ENCODE results near the gene SCG3. TPM values are rescaled to one million over a fixed set of nuclear protein-coding genes. Genes with fewer than 3 reads are reported as not detected.

Gene SCG3
- polyA plus RNA-seq, 1 donor from 2014 or later = 68.7 TPM

GRCh38 chr15:51759557-51760070, 78.3 kb downstream of the SCG3 start:
- Histone ChIP-seq H3K9me2 (ENCODE audit: insufficient read depth, low read length) (no peaks in the 10 kb centered on the region), H3K27ac (ENCODE audit: low read length) (no peak overlapping the region), H3K9ac (ENCODE audit: low read length) (no peak overlapping the region), H3K4me3 (ENCODE audit: low read length) (no peak overlapping the region), H3K79me2 (replicated peaks; ENCODE audit: insufficient read depth, low read length) (peaks cover 9% of the 10 kb centered on the region), H3K9me3 (ENCODE audit: low read length) (no peaks in the 10 kb centered on the region), H3K36me3 (ENCODE audit: insufficient read depth, low read length) (peaks cover 3% of the 10 kb centered on the region), H3K4me2 (ENCODE audit: low read length) (no peak overlapping the region), H3K27me3 (ENCODE audit: insufficient read depth, low read depth, low read length) (no peaks in the 10 kb centered on the region), H4K20me1 (ENCODE audit: insufficient read depth) (no peaks in the 10 kb centered on the region), H2AFZ (ENCODE audit: low read depth, low read length) (no peak overlapping the region), H3F3A (ENCODE audit: insufficient read depth, low read length, poor library complexity, severe bottlenecking) (no peaks in the 10 kb centered on the region)
- TF ChIP-seq MXI1 (conservative IDR thresholded peaks at IDR 0.05; ENCODE audit: poor library complexity, severe bottlenecking) = no peak
- no peak for TF ChIP-seq RAD21 (conservative IDR thresholded peaks at IDR 0.05)

- no peak overlapping the region for H3K27ac ChIP-seq (ENCODE audit: low read length)
Observed at GRCh38 chr15:51760805-51761204, 79.5 kb downstream of the SCG3 start.

More at GRCh38 chr15:51760805-51761204, 79.5 kb downstream of the SCG3 start:
- Histone ChIP-seq H3K36me3 (ENCODE audit: insufficient read depth, low read length) (peaks cover 3% of the 10 kb centered on the region), H3K79me2 (replicated peaks; ENCODE audit: insufficient read depth, low read length) (peaks cover 5% of the 10 kb centered on the region), H3K4me2 (ENCODE audit: low read length) (no peak overlapping the region), H3K27me3 (ENCODE audit: insufficient read depth, low read depth, low read length) (no peaks in the 10 kb centered on the region), H3F3A (ENCODE audit: insufficient read depth, low read length, poor library complexity, severe bottlenecking) (no peaks in the 10 kb centered on the region), H3K9ac (ENCODE audit: low read length) (no peak overlapping the region), H4K20me1 (ENCODE audit: insufficient read depth) (no peaks in the 10 kb centered on the region), H3K9me2 (ENCODE audit: insufficient read depth, low read length) (no peaks in the 10 kb centered on the region), H2AFZ (ENCODE audit: low read depth, low read length) (no peak overlapping the region), H3K4me3 (ENCODE audit: low read length) (no peak overlapping the region), H3K9me3 (ENCODE audit: low read length) (no peaks in the 10 kb centered on the region)
- TF ChIP-seq RAD21 (conservative IDR thresholded peaks at IDR 0.05) (no peak), REST (IDR thresholded peaks at IDR 0.05; ENCODE audit: borderline replicate concordance) (no peak), MXI1 (conservative IDR thresholded peaks at IDR 0.05; ENCODE audit: poor library complexity, severe bottlenecking) (no peak), EZH2 (IDR thresholded peaks at IDR 0.05; ENCODE audit: borderline replicate concordance, insufficient read depth, low read length, poor library complexity, severe bottlenecking) (no peak), EP300 (conservative IDR thresholded peaks at IDR 0.05; ENCODE audit: poor library complexity, severe bottlenecking) (no peak), TAF1 (IDR thresholded peaks at IDR 0.05; ENCODE audit: low read depth) (no peak), CTCF (IDR thresholded peaks at IDR 0.05; ENCODE audit: poor library complexity, severe bottlenecking) (no peak), POLR2AphosphoS5 (IDR thresholded peaks at IDR 0.05) (no peak), SMC3 (conservative IDR thresholded peaks at IDR 0.05; ENCODE audit: poor library complexity) (no peak)

All from neural cell (in vitro differentiated cells).